ENCODE measurements around the gene CCDC33. TPM values are rescaled to one million over a fixed set of nuclear protein-coding genes. Genes with fewer than 3 reads are reported as not detected.

Gene CCDC33
- polyA plus RNA-seq, 3 donors: 3.9 to 4.7 (median 3.9) TPM

DNA sequence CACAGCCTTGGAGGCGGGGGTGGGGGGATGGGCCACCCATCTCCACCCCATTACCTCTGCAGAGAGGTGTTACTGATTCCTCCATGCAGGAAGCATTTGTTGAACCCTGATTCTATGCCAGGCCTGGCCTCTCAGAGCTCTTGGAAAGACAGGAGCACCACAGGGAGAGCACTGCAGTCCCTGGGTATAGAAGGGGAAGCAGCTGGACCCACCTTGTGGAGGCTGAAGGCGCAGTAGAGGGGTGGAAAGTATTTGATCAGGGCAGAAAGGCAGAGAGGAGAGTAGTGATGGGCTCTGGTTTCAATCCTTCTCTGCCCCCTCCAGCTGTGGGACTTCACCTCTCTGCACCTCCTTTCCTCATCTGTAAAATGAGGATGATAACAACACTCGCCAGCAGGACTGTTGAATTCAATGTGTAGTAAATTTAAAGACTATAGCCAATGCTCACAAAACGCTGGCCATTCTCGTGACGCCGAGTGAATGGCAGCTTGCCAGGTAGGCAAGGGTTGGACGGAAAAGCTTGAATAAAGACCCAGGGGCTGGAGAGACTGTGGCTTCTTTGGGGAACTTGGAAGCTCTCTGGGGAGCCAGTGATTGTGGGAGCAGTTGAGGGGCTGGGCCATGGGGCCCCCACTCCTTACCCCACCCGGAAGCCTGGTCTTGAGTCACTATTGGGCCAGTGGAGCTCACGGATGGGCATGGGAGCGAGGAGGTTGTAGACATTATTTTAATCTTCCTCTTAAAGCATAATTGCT, 8.0 kb upstream of the CCDC33 start:
- no peak for DNase-seq (ENCODE audit: low read depth in 3 of 3, low spot score in 2 of 3)

DNA sequence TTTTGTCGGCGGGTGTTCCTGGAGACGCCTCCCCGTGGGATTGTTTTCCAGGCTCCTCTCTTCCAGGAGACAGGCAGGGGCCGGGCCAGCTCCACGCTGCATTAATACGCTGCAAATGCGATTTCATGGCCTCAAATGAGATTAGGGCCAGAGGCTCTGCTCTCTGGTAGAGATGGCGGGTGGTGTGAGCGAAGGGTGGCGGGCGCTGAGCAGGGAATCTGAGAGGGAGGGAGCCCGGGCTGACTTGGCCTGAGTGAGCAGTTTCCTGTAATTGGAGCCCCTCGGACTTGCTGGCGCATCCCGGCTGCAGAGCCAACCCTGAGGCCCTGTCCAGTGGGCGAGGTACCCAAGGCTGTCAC, 7.4 kb upstream of the CCDC33 start:
- DNase-seq (ENCODE audit: low read depth in 3 of 3, low spot score in 2 of 3): no peak

DNA sequence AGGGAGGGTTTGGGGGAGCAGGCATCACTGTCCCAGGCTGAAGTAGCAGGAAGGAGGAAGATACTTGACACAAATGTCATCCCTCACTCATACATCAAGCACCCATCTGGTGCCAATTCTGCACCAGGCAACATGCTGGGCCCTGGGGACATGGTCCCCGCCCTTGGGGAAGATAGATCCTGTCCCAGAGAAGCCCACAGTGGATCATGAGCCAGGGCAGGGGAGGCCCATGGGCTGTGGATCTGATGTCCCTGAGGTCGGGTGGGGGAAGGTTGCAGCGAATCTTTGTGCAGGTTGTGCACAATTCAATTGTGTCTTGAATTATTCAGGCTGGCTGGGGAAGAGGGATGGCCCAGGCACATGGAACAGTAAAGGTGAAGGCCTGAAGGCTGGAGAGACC, 6.4 kb upstream of the CCDC33 start:
- no peak for DNase-seq (ENCODE audit: low read depth in 3 of 3, low spot score in 2 of 3)

DNA sequence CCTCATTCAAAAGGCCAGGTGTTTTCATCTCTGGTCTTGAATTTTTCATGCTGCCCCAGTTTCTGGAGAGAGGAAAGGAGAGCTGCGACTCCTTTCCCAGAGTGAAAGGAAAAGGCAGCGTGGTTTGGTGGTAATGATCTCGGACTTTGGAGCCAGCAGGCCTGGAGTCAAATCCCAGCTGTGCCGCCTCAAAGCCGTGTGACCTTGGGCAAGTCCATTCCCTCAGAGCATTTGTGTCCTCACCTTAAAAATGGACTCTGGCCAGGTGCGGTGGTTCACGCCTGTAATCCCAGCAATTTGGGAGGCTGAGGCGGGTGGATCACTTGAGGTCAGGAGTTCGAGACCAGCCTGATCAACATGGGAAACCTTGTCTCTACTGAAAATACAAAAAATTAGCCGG, 4.7 kb upstream of the CCDC33 start:
- DNase-seq (ENCODE audit: low read depth in 3 of 3, low spot score in 2 of 3): no peak

DNA sequence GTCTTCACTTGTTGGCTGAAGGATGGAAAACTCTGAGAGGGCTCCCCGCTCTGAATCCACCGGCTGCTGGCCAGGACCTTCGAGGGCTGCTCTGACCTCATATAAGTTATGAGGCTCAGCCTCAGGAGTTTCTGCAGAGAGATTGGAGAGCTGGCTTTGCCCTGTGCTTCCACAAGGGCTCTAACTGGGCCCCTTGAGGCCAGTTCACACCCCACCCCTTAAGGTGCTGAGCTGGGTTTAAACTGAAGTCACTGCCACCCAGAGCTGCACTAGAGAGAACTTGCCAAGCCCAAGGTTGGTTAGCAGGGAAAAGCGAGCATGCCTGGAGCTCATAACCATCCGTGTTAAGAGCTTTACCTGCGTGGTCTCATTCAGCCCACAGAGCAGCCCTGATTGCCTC, 2.8 kb upstream of the CCDC33 start:
- DNase-seq (ENCODE audit: low read depth in 3 of 3, low spot score in 2 of 3): no peak

DNA sequence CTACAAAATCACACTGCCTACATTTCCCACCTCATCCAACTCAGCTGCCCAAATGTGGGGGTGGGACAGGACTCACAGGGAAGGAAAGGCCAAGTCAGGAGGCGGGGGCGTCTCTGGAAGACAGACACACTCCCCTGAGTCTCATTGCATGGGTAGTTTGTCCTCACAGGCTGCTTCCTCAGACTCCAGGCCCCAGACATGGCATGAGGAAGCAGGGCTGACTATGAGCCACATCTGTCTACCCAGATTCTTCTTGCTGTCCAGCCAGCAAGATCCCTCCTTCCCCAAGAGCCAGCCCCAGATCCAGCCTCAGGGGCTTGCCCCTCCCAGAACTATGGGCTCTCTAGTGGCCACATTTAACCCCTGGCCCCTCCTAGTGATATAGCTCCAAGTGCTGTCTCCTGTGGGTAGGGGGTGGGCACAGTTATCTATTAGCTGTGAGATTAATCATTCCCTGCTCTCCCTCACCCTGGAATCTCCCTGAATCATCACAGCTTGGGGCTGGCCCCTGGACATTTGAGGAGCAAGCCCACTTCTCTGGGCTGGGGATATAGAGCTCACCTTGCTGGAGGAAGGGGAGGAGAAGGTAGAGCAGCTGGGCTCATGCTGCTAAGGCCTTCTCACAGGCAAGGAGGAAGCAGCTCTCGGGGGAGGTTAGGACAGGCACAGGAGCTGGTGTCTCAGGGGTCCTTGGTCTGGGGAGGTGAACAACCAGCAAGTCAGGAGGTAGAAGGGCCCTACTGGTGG, 2.1 kb upstream of the CCDC33 start:
- DNase-seq (ENCODE audit: low read depth in 3 of 3, low spot score in 2 of 3): no peak

DNA sequence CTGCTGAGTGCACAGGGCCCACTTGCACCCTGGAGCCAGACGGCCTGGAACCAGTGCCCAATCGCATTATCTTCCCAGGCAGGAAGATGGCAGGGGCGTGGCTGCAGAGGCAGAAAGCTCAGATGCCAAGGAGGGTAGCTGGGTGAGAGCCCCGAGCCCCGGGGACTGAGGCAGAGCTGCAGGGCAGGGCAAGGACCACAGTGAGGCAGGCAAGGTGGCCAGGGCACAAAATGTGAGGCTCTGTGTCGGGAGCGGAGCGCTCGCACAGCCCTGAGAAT, 1.6 kb upstream of the CCDC33 start:
- no peak for DNase-seq (ENCODE audit: low read depth in 3 of 3, low spot score in 2 of 3)

DNA sequence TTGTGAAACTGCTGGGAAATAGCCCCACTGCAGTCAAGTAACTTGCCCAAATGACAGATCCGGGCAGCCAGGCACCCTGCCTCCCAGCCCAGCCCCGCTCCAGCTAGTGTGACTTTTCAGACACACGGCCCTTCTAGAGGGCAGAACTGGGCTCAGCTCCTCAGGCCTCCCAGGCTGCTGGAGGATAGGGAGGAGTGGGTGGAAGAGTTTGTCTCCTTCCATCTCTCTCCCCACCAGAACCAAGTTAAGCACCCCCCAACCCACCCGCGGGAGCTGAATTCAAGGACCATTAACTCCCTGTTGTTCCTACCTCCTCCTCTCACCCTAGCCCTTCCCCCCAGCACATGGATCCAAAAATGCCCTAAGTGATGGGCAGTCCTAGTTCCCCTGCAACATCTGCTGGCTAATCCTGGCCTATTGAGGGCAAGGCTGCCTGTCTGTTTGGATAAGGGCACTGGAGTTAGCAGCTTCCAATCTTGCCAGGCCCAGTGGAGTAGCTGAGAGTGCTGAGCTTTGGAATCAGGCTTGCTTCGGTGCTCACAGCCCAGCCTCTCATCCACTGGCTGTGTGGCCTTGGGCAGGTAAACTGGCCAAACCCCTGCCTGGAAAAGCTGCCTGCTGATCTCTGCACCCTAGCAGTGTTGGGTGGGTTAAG, 3.1 kb downstream of the CCDC33 start:
- DNase-seq (ENCODE audit: low read depth in 3 of 3, low spot score in 2 of 3): no peak

DNA sequence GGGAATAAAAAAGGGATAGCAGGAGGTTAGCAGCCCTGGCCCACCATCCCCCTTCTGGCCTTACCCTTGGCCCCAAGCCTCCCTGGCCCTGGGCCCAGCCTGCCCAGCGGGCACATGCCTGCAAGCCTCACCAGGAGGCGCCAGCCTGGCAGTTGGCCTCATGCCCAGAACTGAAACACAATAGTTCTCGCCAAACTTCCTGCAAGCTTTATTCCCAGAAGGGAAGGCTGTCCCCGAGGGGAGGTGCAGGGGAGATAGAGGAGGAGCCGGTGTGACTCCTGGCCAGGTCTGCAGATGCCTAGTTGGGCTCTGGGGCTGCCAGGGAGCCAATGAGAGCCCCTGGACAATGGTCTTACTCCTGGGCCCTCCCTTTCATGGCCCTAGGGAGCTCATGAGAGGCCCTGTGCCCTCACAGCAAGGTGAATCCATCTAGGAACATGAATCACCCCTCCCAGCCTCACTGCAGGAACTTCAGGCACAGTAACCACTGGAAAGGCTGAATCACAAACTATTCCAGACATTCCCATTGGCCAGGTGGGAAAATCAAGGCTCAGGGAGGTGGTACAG, 4.0 kb downstream of the CCDC33 start:
- no peak for DNase-seq (ENCODE audit: low read depth in 3 of 3, low spot score in 2 of 3)

DNA sequence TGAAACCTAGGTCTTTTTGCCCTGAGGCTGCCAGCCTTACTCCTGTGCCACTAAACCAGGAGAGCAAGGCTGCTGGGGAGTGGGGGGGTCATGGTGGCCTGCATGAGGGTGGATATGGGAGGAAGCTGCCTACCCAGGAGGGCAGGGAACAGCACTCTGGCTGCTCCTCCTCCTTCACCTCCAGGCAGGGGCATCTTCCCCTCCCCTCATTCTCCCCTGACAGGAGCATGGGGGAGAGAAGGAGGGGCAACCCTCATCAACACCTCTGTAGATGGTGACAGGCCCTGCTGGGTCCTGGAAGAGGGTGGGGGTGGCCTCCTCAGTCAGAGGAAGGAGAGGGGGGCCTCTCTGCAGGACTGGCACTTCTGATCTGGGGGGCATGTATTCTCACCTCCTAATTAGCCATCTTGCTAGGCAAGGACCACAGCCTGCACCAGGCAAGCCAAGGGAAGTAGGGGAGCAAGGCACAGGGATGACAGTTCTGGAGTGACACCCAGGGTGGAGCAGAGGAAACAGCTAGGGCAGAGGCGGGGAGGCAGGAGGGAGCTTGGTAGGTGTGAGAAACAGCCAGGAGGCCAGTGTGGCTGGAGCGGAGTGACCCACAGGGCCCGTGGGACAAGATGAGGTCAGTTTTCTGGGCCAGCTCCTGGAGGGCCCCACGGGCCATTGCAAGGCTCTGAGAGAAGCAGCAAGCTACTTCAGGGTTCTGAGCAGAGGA, 4.9 kb downstream of the CCDC33 start:
- DNase-seq (ENCODE audit: low read depth in 3 of 3, low spot score in 2 of 3): no peak

DNA sequence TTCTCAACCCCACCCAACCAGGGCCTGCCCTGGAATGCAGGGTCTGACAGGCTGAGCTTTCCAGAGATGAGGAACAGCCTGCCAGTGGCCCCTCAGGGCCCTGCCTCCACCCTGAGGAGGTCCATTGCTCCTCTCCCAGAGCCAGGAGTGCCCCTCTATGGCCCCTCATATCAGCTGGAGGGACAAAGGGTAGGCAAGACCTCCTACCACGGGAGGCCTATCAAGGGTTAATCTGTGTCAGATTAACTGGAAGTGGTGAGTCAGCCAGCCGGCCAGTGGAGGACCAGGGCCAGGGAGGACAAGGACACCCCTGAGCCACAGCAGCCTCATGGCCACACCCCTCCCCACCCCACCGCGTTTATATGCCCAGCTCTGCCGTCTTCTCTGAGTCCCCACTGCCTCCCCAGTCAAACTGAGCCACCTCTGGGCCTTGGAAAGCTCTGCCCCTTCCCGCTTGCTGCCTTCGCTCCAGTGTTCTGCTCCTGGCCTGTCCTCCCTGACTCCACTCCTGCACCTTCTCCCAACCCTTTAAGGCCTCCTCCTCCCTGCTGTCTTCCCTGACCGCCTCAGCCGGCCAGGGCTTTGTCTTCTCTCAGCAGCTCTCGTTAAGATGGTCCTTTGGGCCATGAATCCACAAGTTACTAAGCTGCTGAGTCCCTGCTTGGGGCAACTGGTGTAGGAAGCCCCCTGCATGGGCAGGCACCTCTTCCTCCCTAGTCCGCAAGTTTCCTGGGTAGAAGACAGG, 6.5 kb downstream of the CCDC33 start:
- DNase-seq (ENCODE audit: low read depth in 3 of 3, low spot score in 2 of 3): no peak

DNA sequence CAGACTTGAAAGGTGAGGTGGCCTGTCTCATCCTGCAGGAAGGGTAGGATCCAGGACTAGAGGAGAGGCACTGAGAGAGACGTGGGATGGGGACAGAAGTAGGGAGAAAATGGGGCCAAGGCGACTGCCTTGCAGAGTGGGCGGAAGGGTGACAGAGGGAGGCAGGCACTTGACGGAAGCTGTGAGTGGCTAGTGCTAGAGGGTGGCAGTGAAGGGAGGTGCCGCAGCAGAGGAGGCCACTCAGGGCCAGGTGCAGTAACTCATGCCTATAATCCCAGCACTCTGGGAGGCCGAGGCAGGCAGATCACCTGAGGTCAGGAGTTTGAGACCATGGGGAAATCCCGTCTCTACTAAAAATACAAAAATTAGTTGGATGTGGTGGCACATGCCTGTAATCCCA, 7.3 kb downstream of the CCDC33 start:
- no peak for DNase-seq (ENCODE audit: low read depth in 3 of 3, low spot score in 2 of 3)

DNA sequence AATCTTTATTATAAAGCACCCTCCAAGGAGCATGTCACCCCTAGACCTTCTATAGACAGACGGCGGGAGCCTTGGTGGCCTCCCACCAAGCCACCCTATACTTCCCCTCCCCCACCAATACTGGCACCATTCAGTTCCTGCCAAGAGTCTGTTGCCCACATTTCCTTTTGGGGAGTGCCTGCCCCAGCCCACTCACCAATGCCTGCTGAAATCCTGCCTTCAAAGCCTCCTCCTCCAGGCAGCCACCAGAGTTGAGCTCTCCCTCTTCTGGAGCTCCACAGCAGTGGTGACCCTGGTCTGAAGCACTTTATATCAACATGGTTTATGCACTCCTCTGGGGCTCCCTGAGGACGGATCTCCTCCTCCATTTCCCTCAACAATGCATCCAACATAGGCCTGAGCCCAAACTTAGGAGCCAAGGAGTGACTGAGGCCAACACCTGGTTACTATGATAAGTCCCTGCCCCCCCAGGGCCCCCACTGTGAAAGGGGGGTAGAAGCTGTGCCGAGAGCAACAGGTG, 8.8 kb downstream of the CCDC33 start:
- DNase-seq (ENCODE audit: low read depth in 3 of 3, low spot score in 2 of 3): no peak

DNA sequence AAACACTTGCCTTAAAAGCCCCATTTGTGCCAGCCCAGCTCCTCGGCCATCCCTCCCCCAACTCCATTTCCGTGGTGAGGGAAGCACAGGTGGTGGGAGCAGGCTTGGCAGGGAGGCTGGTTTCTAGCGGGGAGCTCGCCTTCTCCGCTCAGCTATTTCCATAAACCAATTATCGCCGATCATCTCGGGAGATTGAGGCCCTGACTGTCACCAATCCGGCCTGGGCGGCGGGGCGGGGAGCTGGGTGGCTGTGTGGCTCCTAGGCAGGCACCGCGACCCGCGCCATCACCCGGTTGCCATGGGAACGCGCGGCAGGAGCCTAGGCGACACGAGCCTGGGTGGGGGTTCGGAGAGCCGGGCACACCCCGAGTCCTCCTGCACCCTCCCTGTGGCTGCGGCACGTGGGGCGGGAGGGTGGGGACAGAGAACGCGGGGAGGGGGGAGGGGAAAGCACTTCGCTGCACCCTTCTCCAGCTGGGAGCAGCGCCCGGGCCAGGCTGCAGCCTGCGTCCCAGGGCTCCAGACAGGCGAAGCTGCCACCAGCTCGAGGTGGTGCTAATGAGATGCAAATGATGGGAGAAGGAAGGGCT, 9.3 kb downstream of the CCDC33 start:
- DNase-seq (ENCODE audit: low read depth in 3 of 3, low spot score in 2 of 3): no peak

DNA sequence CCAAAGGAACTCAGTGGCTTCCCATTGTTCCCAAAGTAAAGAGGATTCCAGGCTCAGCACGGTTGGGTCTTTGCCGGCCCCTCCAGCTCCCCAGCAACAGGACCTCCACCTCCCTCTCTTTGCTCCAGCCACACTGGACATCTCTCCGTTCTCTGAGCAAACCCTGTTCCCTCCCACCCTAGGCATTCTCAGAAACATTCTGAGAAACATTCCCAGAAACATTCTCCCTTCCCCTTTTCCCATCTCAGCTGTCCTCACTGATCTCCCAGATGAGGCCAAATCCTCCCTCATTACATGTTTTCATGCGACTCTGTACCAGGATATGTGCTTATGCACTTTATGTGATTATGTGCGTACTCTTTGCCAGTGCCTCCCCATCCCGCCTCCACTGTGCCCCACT, 14.1 kb downstream of the CCDC33 start:
- no peak for DNase-seq (ENCODE audit: low read depth in 3 of 3, low spot score in 2 of 3)

DNA sequence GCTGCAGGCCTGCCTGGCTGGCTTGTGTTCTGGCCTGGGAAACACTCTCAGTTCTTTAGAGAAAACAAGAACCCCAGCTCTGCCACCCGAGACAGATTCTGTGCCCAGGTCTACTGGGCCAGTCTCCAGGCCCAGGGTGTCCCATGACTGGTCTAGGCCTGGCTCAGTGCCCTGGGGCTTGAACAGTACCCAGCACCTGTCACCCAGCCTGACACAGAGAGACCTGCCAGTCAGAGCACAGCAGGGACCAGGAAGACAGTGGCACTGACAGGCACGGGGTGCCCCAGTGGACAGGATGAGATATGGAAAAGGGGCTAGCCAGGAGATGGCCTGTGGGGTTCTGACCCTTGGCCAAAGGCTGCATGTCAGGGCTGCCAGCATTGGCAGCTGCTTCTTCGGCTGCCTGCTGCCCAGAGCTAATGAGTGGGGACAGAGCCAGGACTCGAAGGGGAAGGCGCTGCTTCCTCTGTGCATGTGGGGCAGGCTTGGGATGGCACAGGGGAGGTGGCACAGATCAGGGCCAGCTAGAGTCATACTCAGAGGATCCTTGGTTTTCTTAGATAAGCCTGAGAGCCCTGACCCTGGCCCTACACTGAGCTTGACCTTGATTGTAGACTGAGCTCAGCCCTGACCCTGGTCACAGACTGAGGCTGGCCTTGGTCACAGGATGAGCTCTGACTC, 15.1 kb downstream of the CCDC33 start:
- no peak for DNase-seq (ENCODE audit: low read depth in 3 of 3, low spot score in 2 of 3)

DNA sequence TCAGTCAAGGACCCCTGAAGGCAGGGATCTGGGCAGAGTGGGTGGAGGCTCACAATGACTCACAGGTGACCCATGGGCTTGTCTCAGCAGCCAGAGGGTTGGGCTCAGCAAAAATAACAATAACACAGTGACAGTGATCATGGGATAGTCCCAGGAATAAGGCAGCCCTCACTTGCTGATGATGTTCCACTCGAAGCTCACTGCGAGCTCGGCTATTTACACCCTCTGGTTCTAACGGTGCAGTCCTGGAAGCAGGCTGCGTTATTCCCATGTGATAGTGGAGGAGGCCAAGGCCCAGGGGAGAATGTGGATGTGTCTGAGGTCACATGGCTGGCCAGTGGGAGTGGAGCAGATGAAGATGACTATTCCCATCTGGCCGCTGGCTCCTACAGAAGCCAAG, 16.2 kb downstream of the CCDC33 start:
- DNase-seq (ENCODE audit: low read depth in 3 of 3, low spot score in 2 of 3): no peak

DNA sequence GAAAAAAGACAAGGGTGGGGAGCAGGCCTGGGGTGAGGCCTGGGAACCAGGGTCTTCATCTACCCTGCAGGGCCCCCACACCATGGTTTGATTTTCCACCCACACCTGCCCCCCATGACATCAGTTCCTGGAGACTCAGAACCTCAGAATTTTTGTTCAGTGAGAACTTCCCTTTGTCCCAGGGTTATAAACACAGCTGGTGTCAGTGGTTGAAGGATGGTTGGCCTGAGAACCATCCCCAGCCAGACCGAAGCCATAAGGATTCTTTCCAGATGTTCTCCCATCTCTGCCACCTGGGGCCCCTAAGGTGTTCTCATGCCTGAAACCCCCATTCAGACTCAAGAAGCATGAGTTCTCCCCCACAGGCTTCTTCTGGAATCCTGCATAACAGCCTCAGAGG, 16.6 kb downstream of the CCDC33 start:
- DNase-seq (ENCODE audit: low read depth in 3 of 3, low spot score in 2 of 3): no peak

DNA sequence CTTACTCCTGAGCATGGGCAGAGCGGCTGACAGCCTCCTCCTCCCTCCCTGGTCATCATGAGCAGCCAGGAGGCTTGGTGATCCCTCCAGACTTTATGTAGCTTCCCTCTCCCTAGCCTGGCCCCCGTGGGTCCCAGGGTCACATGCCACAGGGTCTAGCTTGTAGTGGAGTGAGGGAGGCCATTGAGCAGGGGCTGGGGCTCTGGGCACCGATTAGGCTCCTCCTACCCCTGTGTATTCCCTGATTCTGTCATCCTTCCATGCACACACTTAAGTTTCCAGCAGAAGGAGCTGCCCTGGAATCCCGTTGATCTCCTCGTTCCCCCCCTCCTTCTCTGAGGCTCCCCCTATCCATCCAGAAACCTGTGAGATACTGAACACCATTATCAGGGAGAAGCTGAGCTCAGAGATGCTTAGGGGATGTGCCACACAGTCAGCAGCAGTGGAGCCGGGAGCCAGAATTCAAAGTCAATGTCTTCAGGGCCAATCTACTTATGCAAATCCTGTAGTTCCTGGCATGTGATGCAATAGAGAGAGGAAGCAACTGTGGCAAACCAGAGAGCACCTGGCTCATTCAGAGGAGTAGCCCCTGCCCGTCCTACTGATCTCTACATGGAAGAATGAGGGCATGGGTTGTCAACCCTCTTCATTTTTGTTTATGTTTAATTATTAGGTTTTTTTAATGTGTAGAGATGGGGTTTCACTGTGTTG, 17.2 kb downstream of the CCDC33 start:
- no peak for DNase-seq (ENCODE audit: low read depth in 3 of 3, low spot score in 2 of 3)

All from right renal cortex interstitium (tissue), 3 donors.